Glutamatergic neuron (in vitro differentiated cells): ENCODE measurements around the gene HMBS. TPM values are rescaled to one million over a fixed set of nuclear protein-coding genes. Genes with fewer than 3 reads are reported as not detected.
"Not testable (repeated sequence)": the region's sequence is repeated elsewhere in the genome, so short reads cannot be mapped to it uniquely, and the experiment has no call there.

ENCODE experiments used
- DNase-seq: peaks from one replicate; pipeline ENCODE4 v3.0.0; 2022
- H3K27ac Mint-ChIP-seq: one replicate; pipeline ENCODE4 v1.8.0; 2020; ENCODE audit warnings: mild to moderate bottlenecking, mixed read lengths, inconsistent platforms; ENCODE audit not compliant: unreplicated experiment
- H3K27me3 Mint-ChIP-seq: one replicate; pipeline ENCODE4 v1.8.0; 2020; ENCODE audit warnings: mild to moderate bottlenecking, moderate library complexity, mixed read lengths, inconsistent platforms; ENCODE audit not compliant: unreplicated experiment
- H3K36me3 Mint-ChIP-seq: one replicate; pipeline ENCODE4 v1.8.0; 2020; ENCODE audit warnings: mild to moderate bottlenecking, mixed read lengths, inconsistent platforms; ENCODE audit not compliant: unreplicated experiment
- H3K4me1 Mint-ChIP-seq: one replicate; pipeline ENCODE4 v1.8.0; 2020; ENCODE audit warnings: mild to moderate bottlenecking, low read depth, mixed read lengths, inconsistent platforms; ENCODE audit not compliant: unreplicated experiment
- H3K4me3 Mint-ChIP-seq: one replicate; pipeline ENCODE4 v1.8.0; 2020; ENCODE audit warnings: mild to moderate bottlenecking, mixed read lengths, inconsistent platforms; ENCODE audit not compliant: unreplicated experiment
- H3K9me3 Mint-ChIP-seq: one replicate; pipeline ENCODE4 v1.8.0; 2020; ENCODE audit warnings: mild to moderate bottlenecking, moderate library complexity, mixed read lengths, inconsistent platforms; ENCODE audit not compliant: unreplicated experiment
- total RNA-seq: library from RNA; stranded (reverse); fragmentation: NEBNext Ultra II Directional; extraction: Animal tissue kit (Norgen Biotek cat#: 25700); gene quantifications from one replicate; pipeline ENCODE4 v1.2.1, GENCODE V29; 2021; ENCODE audit not compliant: unreplicated experiment
- TF ChIP-seq, protein P1 (sequence below): fragments of 200-600 bp; sonication (generic); IDR thresholded peaks from one replicate; pipeline ENCODE4 v1.5.0; 2021; ENCODE audit not compliant: partially characterized antibody, unreplicated experiment

The HMBS gene
- total RNA-seq, 1 donor from 2014 or later: 30.4 TPM

DNA sequence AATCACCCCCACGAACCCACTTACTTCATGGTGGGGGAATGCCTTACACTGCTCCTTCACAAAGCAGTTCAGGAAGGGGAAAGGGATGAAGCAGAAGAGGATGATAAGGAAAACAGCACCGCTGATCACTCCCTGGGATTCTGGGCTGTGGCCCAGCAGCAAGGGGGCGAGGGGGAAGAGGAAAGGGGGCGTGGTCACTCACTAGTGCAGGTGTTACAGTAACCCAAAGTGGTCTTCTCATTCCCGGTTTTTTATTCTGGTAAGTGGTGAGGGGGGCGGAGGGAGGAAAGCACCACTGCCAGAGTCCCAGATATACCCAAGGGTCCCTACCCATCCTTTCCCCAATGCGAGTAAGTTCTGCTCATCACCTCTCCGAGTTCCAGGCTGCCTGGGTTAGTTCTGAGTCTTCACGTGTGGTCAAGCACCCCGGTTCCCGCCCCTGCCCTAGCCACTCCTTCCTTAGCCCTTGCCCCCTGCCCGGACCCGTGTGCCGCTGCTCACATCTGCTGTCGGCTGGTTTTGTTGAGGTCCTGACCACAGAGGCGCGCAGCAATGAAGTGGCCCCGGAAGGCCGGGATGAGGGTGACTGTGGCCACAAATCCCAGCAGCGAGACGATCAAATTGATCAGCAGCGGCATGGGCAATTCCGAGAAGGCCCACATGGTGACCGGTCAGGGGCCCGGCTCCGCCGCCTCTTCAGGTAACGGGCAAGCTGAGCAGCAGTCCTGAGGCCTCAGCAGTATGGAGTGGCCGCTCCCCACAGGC lies 16.5 kb downstream of the HMBS start:
- Mint-ChIP-seq H3K27me3 (peaks cover 10% of the 10 kb centered on the region), H3K9me3 (peaks cover 14% of the 10 kb centered on the region), H3K36me3 (no peaks in the 10 kb centered on the region), H3K4me3 (peak overlapping the region; percentile 91), H3K4me1 (peaks cover 24% of the 10 kb centered on the region), H3K27ac (peak overlapping the region; percentile 99)
- no peak for DNase-seq
- TF ChIP-seq, protein P1, sequence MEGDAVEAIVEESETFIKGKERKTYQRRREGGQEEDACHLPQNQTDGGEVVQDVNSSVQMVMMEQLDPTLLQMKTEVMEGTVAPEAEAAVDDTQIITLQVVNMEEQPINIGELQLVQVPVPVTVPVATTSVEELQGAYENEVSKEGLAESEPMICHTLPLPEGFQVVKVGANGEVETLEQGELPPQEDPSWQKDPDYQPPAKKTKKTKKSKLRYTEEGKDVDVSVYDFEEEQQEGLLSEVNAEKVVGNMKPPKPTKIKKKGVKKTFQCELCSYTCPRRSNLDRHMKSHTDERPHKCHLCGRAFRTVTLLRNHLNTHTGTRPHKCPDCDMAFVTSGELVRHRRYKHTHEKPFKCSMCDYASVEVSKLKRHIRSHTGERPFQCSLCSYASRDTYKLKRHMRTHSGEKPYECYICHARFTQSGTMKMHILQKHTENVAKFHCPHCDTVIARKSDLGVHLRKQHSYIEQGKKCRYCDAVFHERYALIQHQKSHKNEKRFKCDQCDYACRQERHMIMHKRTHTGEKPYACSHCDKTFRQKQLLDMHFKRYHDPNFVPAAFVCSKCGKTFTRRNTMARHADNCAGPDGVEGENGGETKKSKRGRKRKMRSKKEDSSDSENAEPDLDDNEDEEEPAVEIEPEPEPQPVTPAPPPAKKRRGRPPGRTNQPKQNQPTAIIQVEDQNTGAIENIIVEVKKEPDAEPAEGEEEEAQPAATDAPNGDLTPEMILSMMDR: no peak

DNA sequence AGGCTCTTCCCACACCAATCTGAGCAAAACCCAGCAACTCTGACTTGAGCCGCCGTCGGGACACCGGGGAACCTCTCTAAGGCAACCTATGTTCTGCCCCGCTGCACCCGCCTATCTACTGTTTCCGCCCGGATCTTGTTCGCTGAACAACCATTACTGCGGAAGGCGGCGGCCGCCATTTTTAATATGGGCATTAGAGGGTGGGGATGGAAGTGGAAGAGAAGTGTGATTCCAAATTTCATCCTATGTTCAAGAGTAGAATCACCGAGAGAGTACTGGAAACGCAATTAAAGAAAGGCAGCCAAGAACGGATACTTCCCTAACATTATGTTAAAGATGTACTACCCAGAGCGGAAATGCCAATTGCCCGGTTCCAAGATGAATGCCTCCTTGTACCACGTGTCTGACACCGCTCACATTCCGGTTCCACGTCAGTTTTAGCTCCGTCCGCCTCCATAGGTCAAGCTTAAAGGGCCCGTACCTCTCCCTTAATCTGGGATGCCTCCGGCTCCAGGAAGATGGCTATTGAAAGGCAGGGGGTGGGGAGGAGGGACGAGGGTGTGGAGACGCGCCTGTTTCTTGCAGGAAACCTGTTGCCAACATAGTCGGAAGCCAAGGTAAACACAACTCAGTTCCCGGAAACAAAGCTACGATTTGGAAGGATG lies 17.2 kb downstream of the HMBS start, which contains the start of gene DPAGT1:
Gene DPAGT1, minus strand, starts transcription at position 95 of the 665 bp plus-strand sequence. CDS start 198 bp downstream, outside the sequence.
- no peaks in the 10 kb centered on the region for H3K36me3 Mint-ChIP-seq
- peak within 1 kb of the TSS; percentile 99 for H3K27ac Mint-ChIP-seq
- H3K4me3 Mint-ChIP-seq: peak within 1 kb of the TSS; percentile 91
- peaks cover 7% of the 10 kb centered on the region for H3K27me3 Mint-ChIP-seq
- DNase-seq: peak; percentile 83
- H3K4me1 Mint-ChIP-seq: peaks cover 29% of the 10 kb centered on the region
- TF ChIP-seq, protein P1: no peak
- peaks cover 14% of the 10 kb centered on the region for H3K9me3 Mint-ChIP-seq

DNA sequence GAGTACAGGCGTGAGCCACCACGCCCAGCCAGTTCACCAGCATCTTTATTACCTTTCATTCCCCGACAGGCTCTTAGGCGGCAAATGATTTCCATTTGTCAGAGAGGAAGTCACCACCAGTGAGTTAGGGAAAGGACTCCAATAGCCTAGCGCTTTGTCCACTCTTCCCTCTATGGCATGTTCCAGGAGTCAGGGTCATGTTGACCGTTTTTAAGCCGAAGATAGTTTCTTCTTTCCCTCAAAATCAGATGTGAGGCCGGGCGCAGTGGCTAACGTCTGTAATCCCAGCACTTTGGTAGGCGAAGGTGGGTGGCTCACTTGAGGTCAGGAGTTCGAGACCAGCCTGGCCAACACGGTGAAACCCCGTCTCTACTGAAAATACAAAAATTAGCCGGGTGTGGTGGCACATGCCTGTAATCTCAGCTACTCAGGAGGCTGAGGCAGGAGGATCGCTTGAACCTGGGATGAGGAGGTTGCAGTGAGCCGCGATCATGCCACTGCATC lies 18.5 kb downstream of the HMBS start:
- peak overlapping the region; percentile 95 for H3K27ac Mint-ChIP-seq
- H3K27me3 Mint-ChIP-seq, DNase-seq, H3K36me3 Mint-ChIP-seq: not testable (repeated sequence)
- H3K4me1 Mint-ChIP-seq: peaks cover 30% of the 10 kb centered on the region
- H3K4me3 Mint-ChIP-seq: peak overlapping the region; percentile 91
- peaks cover 14% of the 10 kb centered on the region for H3K9me3 Mint-ChIP-seq

DNA sequence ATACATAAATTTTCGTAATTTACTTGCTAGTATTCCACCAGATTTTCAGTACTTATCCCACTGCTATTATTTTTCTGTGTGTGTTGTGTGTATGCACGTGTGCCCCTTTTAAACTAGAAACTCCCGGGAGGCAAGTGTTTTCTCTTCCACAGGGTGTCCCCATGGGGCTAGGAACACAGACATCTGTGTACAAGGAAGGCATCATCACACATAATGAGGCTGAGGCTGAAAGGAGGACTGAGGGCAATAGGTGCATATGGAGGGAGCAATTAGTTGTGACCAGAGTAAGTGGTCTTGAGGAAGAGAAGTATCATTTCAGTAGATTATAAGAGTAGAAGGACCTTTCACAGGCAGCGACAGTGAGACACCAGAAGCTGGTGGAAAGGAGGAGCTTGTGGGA lies 19.1 kb downstream of the HMBS start:
- H3K27me3 Mint-ChIP-seq: peaks cover 12% of the 10 kb centered on the region
- H3K36me3 Mint-ChIP-seq: no peaks in the 10 kb centered on the region
- H3K9me3 Mint-ChIP-seq: peaks cover 14% of the 10 kb centered on the region
- peaks cover 35% of the 10 kb centered on the region for H3K4me1 Mint-ChIP-seq
- H3K4me3 Mint-ChIP-seq: peak overlapping the region; percentile 91
- peak overlapping the region; percentile 95 for H3K27ac Mint-ChIP-seq
- DNase-seq: peak; percentile 41
- TF ChIP-seq, protein P1: no peak

DNA sequence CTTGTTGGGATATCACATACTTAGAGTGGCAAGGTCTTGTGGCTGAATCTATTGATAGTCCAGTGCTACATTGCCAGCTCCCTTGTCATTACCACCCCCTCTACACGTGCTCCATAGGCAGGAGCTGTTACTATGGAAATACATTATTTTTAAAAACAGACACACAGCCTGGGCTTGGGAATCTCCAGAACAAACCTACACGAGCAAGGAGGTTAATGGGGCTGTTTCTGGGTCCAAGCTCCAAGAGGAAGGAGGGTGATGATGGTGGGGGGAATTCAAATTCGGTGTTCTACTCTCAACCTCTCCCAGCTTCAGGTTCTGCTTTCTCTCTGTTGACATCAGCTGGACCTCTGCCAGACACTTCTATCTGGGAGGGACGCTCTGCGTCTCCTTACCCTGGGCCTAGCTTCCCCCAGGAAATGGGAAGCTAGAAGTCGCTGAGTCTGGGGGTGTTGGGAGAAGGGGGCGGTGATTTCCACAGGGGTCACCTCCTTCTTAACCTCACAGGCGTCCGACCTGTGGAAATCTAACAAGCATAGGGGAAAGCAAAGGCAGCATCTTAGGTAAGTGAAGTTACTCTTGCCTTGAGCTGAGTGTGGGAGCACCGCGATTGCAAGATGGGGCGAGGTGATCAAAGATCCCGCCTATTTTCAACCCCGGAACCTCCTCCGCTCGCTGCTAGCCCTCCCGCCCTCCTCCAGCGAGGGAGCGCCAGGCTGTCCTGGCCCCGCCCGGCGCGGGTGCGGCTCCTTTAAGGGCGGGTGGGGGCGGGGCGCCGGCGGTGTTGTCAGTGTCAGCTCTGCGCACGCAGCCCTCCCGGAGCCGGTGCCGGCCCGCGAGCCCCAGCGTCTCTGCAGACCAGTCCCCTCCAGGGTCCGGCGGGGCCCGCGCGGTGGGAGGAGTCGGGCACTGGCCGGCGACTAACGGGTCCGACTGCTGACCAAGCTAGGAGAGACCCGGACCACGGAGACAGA lies 22.2 kb downstream of the HMBS start, which contains the start of gene C2CD2L:
Gene C2CD2L, plus strand, starts transcription at position 781 of the 974 bp plus-strand sequence. CDS start 398 bp downstream, outside the sequence.
- peak within 1 kb of the TSS; percentile 76 for H3K27ac Mint-ChIP-seq
- peak; percentile 86 for DNase-seq
- peak within 1 kb of the TSS; percentile 92 for H3K4me3 Mint-ChIP-seq
- peaks cover 29% of the 10 kb centered on the region for H3K4me1 Mint-ChIP-seq
- H3K27me3 Mint-ChIP-seq: peaks cover 12% of the 10 kb centered on the region
- peaks cover 10% of the 10 kb centered on the region for H3K36me3 Mint-ChIP-seq
- TF ChIP-seq, protein P1: no peak
- H3K9me3 Mint-ChIP-seq: peaks cover 8% of the 10 kb centered on the region
